ENCODE data around the gene STARD3NL.
"Not testable (repeated sequence)": the region's sequence is repeated elsewhere in the genome, so short reads cannot be mapped to it uniquely, and the experiment has no call there.

Gene STARD3NL

DNA sequence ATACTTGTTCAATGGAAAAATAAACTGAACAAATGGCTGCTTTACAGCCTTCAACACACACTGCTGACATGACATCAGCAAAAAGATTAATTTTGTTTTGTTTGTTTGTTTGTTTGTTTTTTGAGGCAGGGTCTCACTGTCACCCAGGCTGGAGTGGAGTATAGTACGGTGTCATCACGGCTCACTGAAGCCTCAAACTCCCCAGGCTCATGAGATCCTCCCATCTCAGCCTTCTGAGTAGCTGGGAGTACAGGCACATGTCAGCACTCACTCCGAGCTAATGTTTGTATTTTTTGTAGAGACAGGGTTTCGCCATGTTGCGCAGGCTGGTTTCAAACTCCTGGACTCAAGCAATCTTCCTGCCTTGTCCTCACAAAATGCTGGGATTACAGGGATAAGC lies 84.5 kb downstream of the STARD3NL start:
- Histone ChIP-seq H3K4me3 (IDR thresholded peaks at IDR 0.05; ENCODE audit: insufficient read depth, low read depth, low read length) (no peak overlapping the region), H3K27ac (no peak overlapping the region)

GRCh38 chr7:38263274-38263673 lies 85.2 kb downstream of the STARD3NL start:
- H3K27ac ChIP-seq = not testable (repeated sequence)

More for the DNA sequence above, 84.5 kb downstream of the STARD3NL start:
- no peaks in the 10 kb centered on the region for H4K20me1 ChIP-seq (ENCODE audit: insufficient read depth)
- no peak overlapping the region for H2AFZ ChIP-seq (ENCODE audit: low read depth)
- H3K4me1 ChIP-seq (ENCODE audit: low read depth, poor library complexity, severe bottlenecking) = no peaks in the 10 kb centered on the region
- H3K9ac ChIP-seq = no peak overlapping the region
- no peak for TF ChIP-seq CTCF (conservative IDR thresholded peaks at IDR 0.05; ENCODE audit: low read depth, low read length)
- H3K4me2 ChIP-seq = no peak overlapping the region
- 0 out of 2 replicates have a peak, but pooled peaks cover 3% of the 10 kb centered on the region for H3K36me3 ChIP-seq (ENCODE audit: insufficient read depth)
- no peaks in the 10 kb centered on the region for H3K27me3 ChIP-seq (ENCODE audit: insufficient read depth, low read depth)
- no peaks in the 10 kb centered on the region for H3K79me2 ChIP-seq (ENCODE audit: insufficient read depth, low read depth)

GRCh38 chr7:38264602-38265001 lies 86.6 kb downstream of the STARD3NL start:
- not testable (repeated sequence) for H3K36me3 ChIP-seq (ENCODE audit: insufficient read depth); H4K20me1 ChIP-seq (ENCODE audit: insufficient read depth); H3K4me1 ChIP-seq (ENCODE audit: low read depth, poor library complexity, severe bottlenecking); H3K79me2 ChIP-seq (ENCODE audit: insufficient read depth, low read depth); H3K4me3 ChIP-seq (IDR thresholded peaks at IDR 0.05; ENCODE audit: insufficient read depth, low read depth, low read length); H3K9ac ChIP-seq; H2AFZ ChIP-seq (ENCODE audit: low read depth); H3K4me2 ChIP-seq; H3K27me3 ChIP-seq (ENCODE audit: insufficient read depth, low read depth); H3K27ac ChIP-seq

More at GRCh38 chr7:38263274-38263673, 85.2 kb downstream of the STARD3NL start:
- H3K27me3 ChIP-seq (ENCODE audit: insufficient read depth, low read depth); H3K9ac ChIP-seq; H2AFZ ChIP-seq (ENCODE audit: low read depth); H3K4me2 ChIP-seq; H3K4me1 ChIP-seq (ENCODE audit: low read depth, poor library complexity, severe bottlenecking); H3K79me2 ChIP-seq (ENCODE audit: insufficient read depth, low read depth); H4K20me1 ChIP-seq (ENCODE audit: insufficient read depth); H3K4me3 ChIP-seq (IDR thresholded peaks at IDR 0.05; ENCODE audit: insufficient read depth, low read depth, low read length); H3K36me3 ChIP-seq (ENCODE audit: insufficient read depth): not testable (repeated sequence)

- H3K4me2 ChIP-seq; H3K36me3 ChIP-seq (ENCODE audit: insufficient read depth); H3K4me3 ChIP-seq (IDR thresholded peaks at IDR 0.05; ENCODE audit: insufficient read depth, low read depth, low read length); H3K27me3 ChIP-seq (ENCODE audit: insufficient read depth, low read depth); H3K9ac ChIP-seq; H2AFZ ChIP-seq (ENCODE audit: low read depth); H4K20me1 ChIP-seq (ENCODE audit: insufficient read depth); H3K4me1 ChIP-seq (ENCODE audit: low read depth, poor library complexity, severe bottlenecking); H3K27ac ChIP-seq; H3K79me2 ChIP-seq (ENCODE audit: insufficient read depth, low read depth): not testable (repeated sequence)
Measured at GRCh38 chr7:38265958-38266357, 87.9 kb downstream of the STARD3NL start.

- not testable (repeated sequence) for H3K27me3 ChIP-seq (ENCODE audit: insufficient read depth, low read depth); H4K20me1 ChIP-seq (ENCODE audit: insufficient read depth); H3K4me1 ChIP-seq (ENCODE audit: low read depth, poor library complexity, severe bottlenecking); H3K4me3 ChIP-seq (IDR thresholded peaks at IDR 0.05; ENCODE audit: insufficient read depth, low read depth, low read length); H3K27ac ChIP-seq; H3K4me2 ChIP-seq; H3K36me3 ChIP-seq (ENCODE audit: insufficient read depth); H3K79me2 ChIP-seq (ENCODE audit: insufficient read depth, low read depth); H3K9ac ChIP-seq; H2AFZ ChIP-seq (ENCODE audit: low read depth)
Measured at GRCh38 chr7:38269704-38270346, 91.8 kb downstream of the STARD3NL start.

- H3K4me3 ChIP-seq (IDR thresholded peaks at IDR 0.05; ENCODE audit: insufficient read depth, low read depth, low read length); H3K27ac ChIP-seq: not testable (repeated sequence)
Measured at GRCh38 chr7:38270405-38270804, 92.4 kb downstream of the STARD3NL start.

More at GRCh38 chr7:38270405-38270804, 92.4 kb downstream of the STARD3NL start:
- not testable (repeated sequence) for H2AFZ ChIP-seq (ENCODE audit: low read depth); H4K20me1 ChIP-seq (ENCODE audit: insufficient read depth); H3K4me1 ChIP-seq (ENCODE audit: low read depth, poor library complexity, severe bottlenecking); H3K36me3 ChIP-seq (ENCODE audit: insufficient read depth); H3K79me2 ChIP-seq (ENCODE audit: insufficient read depth, low read depth); H3K9ac ChIP-seq; H3K4me2 ChIP-seq; H3K27me3 ChIP-seq (ENCODE audit: insufficient read depth, low read depth)

Measured in KMS-11 (cell line).